Activated CD4-positive, alpha-beta T cell treated with anti-CD3 and anti-CD28 coated beads for 36 hours (primary cell): ENCODE measurements around the gene MDC1. TPM values are rescaled to one million over a fixed set of nuclear protein-coding genes. Genes with fewer than 3 reads are reported as not detected.

Experiments
- ATAC-seq: fragments of 200-7000 bp; cut with Tn5 transposase; one replicate; pipeline ENCODE4 v1.10.0; 2021; ENCODE audit warnings: mild to moderate bottlenecking, moderate library complexity
- CTCF ChIA-PET: fragments of 350-600 bp; sonication (Branson Sonifier 250); formaldehyde crosslinking; loops from one replicate; lab custom pipeline; 2021; ENCODE audit warnings: antibody characterized with exemption; lab: Charles Lee
- POLR2A ChIA-PET: fragments of 350-600 bp; sonication (Branson Sonifier 250); formaldehyde crosslinking; loops from one replicate; lab custom pipeline; 2021; ENCODE audit warnings: antibody characterized with exemption, inconsistent platforms; lab: Charles Lee
- DNase-seq: peaks from one replicate; pipeline ENCODE4 v3.0.0-alpha.2; 2020
- H3K27ac Mint-ChIP-seq: one replicate; pipeline ENCODE4 v1.8.0; 2021; ENCODE audit warnings: mixed read lengths
- H3K27me3 Mint-ChIP-seq: one replicate; pipeline ENCODE4 v1.8.0; 2021; ENCODE audit warnings: mixed read lengths
- H3K36me3 Mint-ChIP-seq: one replicate; pipeline ENCODE4 v1.8.0; 2021; ENCODE audit warnings: low read depth, mixed read lengths
- H3K4me1 Mint-ChIP-seq: one replicate; pipeline ENCODE4 v1.8.0; 2021; ENCODE audit warnings: mixed read lengths
- H3K4me3 Mint-ChIP-seq: one replicate; pipeline ENCODE4 v1.8.0; 2021; ENCODE audit warnings: mild to moderate bottlenecking, moderate library complexity, mixed read lengths
- H3K9me3 Mint-ChIP-seq: one replicate; pipeline ENCODE4 v1.8.0; 2021; ENCODE audit warnings: low read depth, mixed read lengths
- intact Hi-C, 2 experiments: fragments of 100-400 bp; cut with DNase I in 1 of 2; cut with micrococcal nuclease in 1 of 2; formaldehyde crosslinking; loops; one replicate each; pipeline versions ENCODE4 v1.14.2 to v1.15.1; 2022 to 2024; cut with DNase I, micrococcal nuclease
- total RNA-seq, 2 experiments: library from RNA; stranded (reverse); gene quantifications; one replicate each; pipeline ENCODE4 v1.2.3, GENCODE V29; 2021

MDC1 gene
- total RNA-seq, 2 experiments from 2014 or later, result 92.0 to 101 TPM

DNA sequence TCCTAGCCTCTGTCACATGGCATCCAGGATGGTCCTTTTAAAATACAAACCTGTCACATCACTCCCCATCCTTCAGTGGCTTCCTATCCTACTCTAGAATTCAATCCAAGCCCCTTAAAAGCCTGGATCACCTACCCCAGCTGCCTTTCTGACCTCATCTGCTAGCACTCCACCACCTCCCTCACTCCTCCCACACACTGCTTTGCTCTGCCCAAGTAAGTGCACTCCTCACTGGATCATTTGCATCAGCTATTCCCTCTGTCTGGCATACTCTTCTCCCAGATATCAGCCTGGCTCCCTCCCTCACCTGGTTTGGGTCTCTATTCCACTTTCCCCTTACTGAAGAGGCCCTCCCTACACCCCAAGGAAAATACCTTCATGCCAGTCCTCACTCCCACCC is 59.6 kb downstream of the MDC1 start:
- intact Hi-C loops, result no loop called here
- DNase-seq, result no peak
- H3K9me3 Mint-ChIP-seq, result no peaks in the 10 kb centered on the region
- H3K36me3 Mint-ChIP-seq, result peaks cover 50% of the 10 kb centered on the region
- H3K27me3 Mint-ChIP-seq, result no peaks in the 10 kb centered on the region
- no peaks in the 10 kb centered on the region for H3K4me1 Mint-ChIP-seq
- peak overlapping the region; percentile 8 for H3K27ac Mint-ChIP-seq
- ChIA-PET POLR2A (no interaction called here), CTCF (no interaction called here)
- H3K4me3 Mint-ChIP-seq, result no peak overlapping the region
- no peak for ATAC-seq

DNA sequence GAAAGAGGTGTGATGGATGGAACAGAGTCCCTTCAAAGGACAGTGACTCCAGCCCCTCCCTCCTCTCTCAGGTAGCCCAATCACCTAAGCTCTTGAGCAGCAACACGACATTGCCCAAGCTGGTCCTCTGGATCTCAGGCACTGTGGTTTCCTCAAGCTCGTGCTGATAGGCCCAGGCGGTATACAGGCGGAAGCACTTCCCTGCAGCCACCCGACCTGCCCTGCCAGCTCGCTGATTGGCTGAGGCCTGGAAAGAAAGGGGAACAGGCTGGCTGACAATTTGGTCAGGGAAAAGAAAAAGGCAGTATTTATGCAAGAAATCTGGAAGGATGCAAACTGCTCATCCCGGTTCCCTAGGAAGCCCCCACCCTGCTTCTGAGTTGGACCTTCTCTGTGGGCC is 60.6 kb downstream of the MDC1 start:
- ATAC-seq (no peak), DNase-seq (no peak)
- ChIA-PET CTCF (interaction anchor here (0.6 kb wide), 1 partner anchor 60 kb away, joined by 3 read pairs; no protein-coding TSS in a partner anchor), POLR2A (no interaction called here)
- no peaks in the 10 kb centered on the region for H3K9me3 Mint-ChIP-seq
- H3K4me3 Mint-ChIP-seq, result no peak overlapping the region
- H3K27me3 Mint-ChIP-seq, result no peaks in the 10 kb centered on the region
- intact Hi-C loops, result no loop called here
- no peaks in the 10 kb centered on the region for H3K4me1 Mint-ChIP-seq
- H3K27ac Mint-ChIP-seq, result no peak overlapping the region
- peaks cover 47% of the 10 kb centered on the region for H3K36me3 Mint-ChIP-seq

DNA sequence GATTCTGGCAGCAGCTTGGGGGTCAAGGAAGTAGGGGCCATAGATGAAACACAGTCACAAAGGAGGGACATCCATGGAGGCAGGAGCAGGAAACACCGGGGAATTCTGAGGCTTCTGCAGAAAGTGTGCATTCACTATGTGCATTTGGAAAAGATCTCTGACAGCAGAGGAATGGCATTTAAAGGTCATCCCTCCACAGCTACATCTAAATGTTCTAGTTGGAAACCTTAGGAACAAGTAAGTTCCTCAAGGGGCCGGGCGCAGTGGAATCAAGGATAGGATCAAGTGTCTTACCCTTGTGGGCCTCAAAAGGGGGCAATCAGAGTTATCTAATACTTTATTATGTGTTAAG is 61.4 kb downstream of the MDC1 start:
- Mint-ChIP-seq H3K36me3 (peaks cover 49% of the 10 kb centered on the region), H3K4me1 (no peaks in the 10 kb centered on the region), H3K27me3 (no peaks in the 10 kb centered on the region), H3K9me3 (no peaks in the 10 kb centered on the region), H3K27ac (no peak overlapping the region), H3K4me3 (no peak overlapping the region)
- ChIA-PET CTCF (interaction anchor here (0.6 to 0.9 kb wide), 2 partner anchors 16 to 67 kb away, joined by 3 read pairs; no protein-coding TSS in a partner anchor), POLR2A (no interaction called here)
- DNase-seq (no peak), ATAC-seq (no peak)
- intact Hi-C loops, result no loop called here

DNA sequence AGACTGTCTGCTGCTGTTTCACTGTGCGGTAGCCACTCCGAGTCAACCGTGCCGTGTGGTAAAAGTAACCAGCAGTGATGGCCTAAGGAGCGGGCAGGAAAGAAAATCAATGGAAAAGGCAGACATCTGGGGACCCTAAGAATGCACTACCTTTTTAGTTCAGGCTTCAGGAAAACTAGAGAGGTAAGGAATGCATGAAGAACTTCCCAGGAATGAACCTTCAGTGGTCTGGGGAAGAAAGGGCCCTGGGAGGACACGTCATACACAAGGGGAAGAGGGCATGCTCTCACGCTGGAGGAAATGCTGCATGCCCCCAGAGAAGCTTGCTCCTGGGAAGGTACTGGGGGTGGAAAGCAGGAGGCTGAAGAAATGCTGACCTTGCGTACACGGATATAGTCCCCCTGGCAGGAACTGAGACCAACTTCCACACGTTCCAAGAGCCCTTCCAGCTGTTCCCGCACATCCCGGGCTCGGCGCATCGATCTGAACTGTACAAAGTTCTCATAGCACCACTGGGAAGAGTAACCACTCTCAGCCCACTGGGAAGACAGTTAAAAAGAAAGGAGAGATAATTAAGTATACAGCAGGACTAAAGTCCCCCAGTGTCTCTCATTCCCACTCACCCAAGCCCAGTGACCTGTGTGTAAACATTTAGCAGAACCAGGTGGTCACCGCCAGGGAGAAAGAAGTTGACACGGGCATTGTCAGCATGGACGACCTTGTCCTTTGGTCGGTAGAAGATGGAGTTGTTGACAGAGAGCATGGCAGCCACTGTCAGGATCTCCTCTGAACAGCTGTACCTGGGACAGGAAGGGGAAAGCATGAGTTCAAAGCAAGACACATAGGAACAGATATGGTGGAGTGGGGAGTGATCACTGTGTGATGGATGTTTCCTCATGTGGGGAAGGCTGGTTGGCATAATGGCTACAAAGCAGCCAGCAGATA is 62.0 kb downstream of the MDC1 start:
- Mint-ChIP-seq H3K36me3 (peaks cover 47% of the 10 kb centered on the region), H3K27me3 (no peaks in the 10 kb centered on the region), H3K4me1 (no peaks in the 10 kb centered on the region), H3K9me3 (no peaks in the 10 kb centered on the region), H3K4me3 (no peak overlapping the region), H3K27ac (no peak overlapping the region)
- ChIA-PET POLR2A (interaction anchor here (0.7 kb wide), 1 partner anchor 38 kb away, joined by 6 read pairs; no protein-coding TSS in a partner anchor), CTCF (interaction anchor here (0.6 to 0.9 kb wide), 4 partner anchors 68 to 523 kb away, joined by 3 read pairs; no protein-coding TSS in a partner anchor)
- DNase-seq (no peak), ATAC-seq (no peak)
- intact Hi-C loops, result no loop called here

DNA sequence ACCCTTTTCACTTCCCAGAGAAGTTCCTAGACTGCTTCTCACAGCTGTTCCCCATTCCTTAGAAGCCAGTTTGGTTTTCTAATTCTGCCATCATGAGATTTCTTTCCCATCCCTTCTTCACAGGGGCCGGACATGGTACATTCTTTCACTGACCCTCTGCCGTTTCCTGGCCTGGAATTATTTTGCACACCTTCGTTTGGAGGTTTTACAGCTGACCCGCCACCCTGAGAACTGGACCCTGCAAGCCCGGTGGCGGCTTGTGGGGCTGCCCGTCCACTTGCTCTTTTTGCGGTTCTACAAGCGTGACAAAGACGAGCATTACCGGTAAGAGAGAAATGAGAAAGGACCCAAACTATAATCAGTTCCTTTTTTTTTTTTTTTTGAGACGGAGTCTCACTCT is 65.9 kb downstream of the MDC1 start:
- intact Hi-C loops, result no loop called here
- peaks cover 31% of the 10 kb centered on the region for H3K36me3 Mint-ChIP-seq
- no peaks in the 10 kb centered on the region for H3K27me3 Mint-ChIP-seq
- no peak overlapping the region for H3K4me3 Mint-ChIP-seq
- POLR2A ChIA-PET, result no interaction called here
- CTCF ChIA-PET, result interaction anchor here (0.7 to 1.6 kb wide), 4 partner anchors 22 to 171 kb away, joined by 3 to 6 read pairs (median 4); partner anchors contain the start of gene DHX16
- ATAC-seq (no peak), DNase-seq (no peak)
- peak overlapping the region; percentile 33 for H3K27ac Mint-ChIP-seq
- H3K9me3 Mint-ChIP-seq, result no peaks in the 10 kb centered on the region
- peaks cover 13% of the 10 kb centered on the region for H3K4me1 Mint-ChIP-seq

Other genes with a start within 250 kb of the MDC1 start
- gene HLA-E, start 227.8 kb downstream of the MDC1 start, total RNA-seq, result 100 to 1,000 TPM; 451 to 502 TPM
- gene GNL1, start 160.8 kb downstream of the MDC1 start, total RNA-seq, result 100 to 1,000 TPM in 1 of 2 experiments, 10 to 100 TPM in 1; 91.3 to 104 TPM
- gene PRR3, start 160.0 kb downstream of the MDC1 start, total RNA-seq, result 10 to 100 TPM; 29.4 to 45.8 TPM
- gene ABCF1, start 145.8 kb downstream of the MDC1 start, total RNA-seq, result 100 to 1,000 TPM in 1 of 2 experiments, 10 to 100 TPM in 1; 100.0 to 105 TPM
- 10 to 100 TPM; 75.6 to 100.0 TPM for gene PPP1R10, start 100.0 kb downstream of the MDC1 start, total RNA-seq
- 100 to 1,000 TPM; 111 to 114 TPM for gene MRPS18B, start 99.4 kb downstream of the MDC1 start, total RNA-seq
- 1 to 10 TPM; 7.1 to 9.2 TPM for gene ATAT1, start 90.4 kb downstream of the MDC1 start, total RNA-seq
- gene C6orf136, start 70.1 kb downstream of the MDC1 start, total RNA-seq, result 10 to 100 TPM; 26.5 to 30.8 TPM
- 10 to 100 TPM; 34.5 to 36.7 TPM for gene DHX16, start 44.3 kb downstream of the MDC1 start, total RNA-seq
- gene PPP1R18, start 30.6 kb downstream of the MDC1 start, total RNA-seq, result 100 to 1,000 TPM; 145 to 186 TPM
- gene NRM, start 26.3 kb downstream of the MDC1 start, total RNA-seq, result 10 to 100 TPM; 25.8 to 36.4 TPM
- 1,000 to 10,000 TPM; 1,569 to 1,746 TPM for gene TUBB, start 3.1 kb upstream of the MDC1 start, total RNA-seq
- 100 to 1,000 TPM; 155 to 188 TPM for gene FLOT1, start 25.4 kb upstream of the MDC1 start, total RNA-seq
- 100 to 1,000 TPM; 196 to 221 TPM for gene IER3, start 27.3 kb upstream of the MDC1 start, total RNA-seq
- gene DDR1, start 167.2 kb upstream of the MDC1 start, total RNA-seq, result 10 to 100 TPM in 1 of 2 experiments, 1 to 10 TPM in 1; 9.5 to 12.6 TPM
- 10 to 100 TPM; 35.9 to 40.9 TPM for gene GTF2H4, start 190.9 kb upstream of the MDC1 start, total RNA-seq
- 10 to 100 TPM; 68.1 to 81.1 TPM for gene VARS2, start 197.0 kb upstream of the MDC1 start, total RNA-seq
- gene SFTA2, start 214.9 kb upstream of the MDC1 start, total RNA-seq, result not detected
- gene MUCL3, start 223.7 kb upstream of the MDC1 start, total RNA-seq, result not detected